IMR-90 (cell line): ENCODE results near the gene ABCA7. TPM values are rescaled to one million over a fixed set of nuclear protein-coding genes. Genes with fewer than 3 reads are reported as not detected.

Source experiments
- FOS ChIP-seq: fragments of 150-350 bp; IDR thresholded peaks from 2 replicates; pipeline ENCODE4 v1.6.1; 2016; ENCODE audit warnings: low read depth, low read length
- MAZ ChIP-seq: IDR thresholded peaks from 2 replicates; pipeline ENCODE4 v1.6.1; 2012; ENCODE audit warnings: low read depth, mild to moderate bottlenecking, low read length, improper control_type of control experiment, moderate library complexity, borderline replicate concordance
- NFE2L2 ChIP-seq: fragments of 150-350 bp; IDR thresholded peaks from 2 replicates; pipeline ENCODE4 v1.6.1; 2016; ENCODE audit warnings: low read depth, mild to moderate bottlenecking, low read length
- polyA plus RNA-seq, 3 experiments: library from polyadenylated mRNA; depleted of rRNA; stranded (reverse); fragments of >200 nt; gene quantifications; 2 replicates each; pipeline ENCODE4 v1.2.3, GENCODE V29; 2012; ENCODE audit warnings: low replicate concordance in 1 of 3
- total RNA-seq: library from RNA; depleted of rRNA; stranded (reverse); fragments of >200 nt; gene quantifications from 2 replicates; pipeline ENCODE4 v1.2.3, GENCODE V29; 2012

ABCA7 gene
- total and polyA plus RNA-seq, 2 of the 4 experiments (the other 2 are of a cell fraction), result 0.36 to 3.3 TPM

- TF ChIP-seq MAZ, result peak; percentile 63; the same call in 1 of the 2 replicates
- no peak for TF ChIP-seq FOS
- no peak for TF ChIP-seq NFE2L2
These were observed 64.6 kb downstream of the ABCA7 start (continued) for GRCh38 chr19:1104311-1105007.
